SU-DHL-6 (cell line): ENCODE data around the gene TLR9.

ENCODE experiments used
- H2AFZ ChIP-seq: fragments of 200-600 bp; sonication (generic); 2 replicates; pipeline ENCODE4 v1.6.1; 2014; ENCODE audit warnings: low read depth, mild to moderate bottlenecking, moderate library complexity, mixed read lengths, antibody characterized with exemption, low read length; ENCODE audit not compliant: severe bottlenecking
- H3F3A ChIP-seq: fragments of 200-600 bp; shearing (Covaris generic); 2 replicates; pipeline ENCODE4 v1.6.0; 2016; ENCODE audit warnings: antibody characterized with exemption, mild to moderate bottlenecking; ENCODE audit not compliant: insufficient read depth
- H3K27ac ChIP-seq: fragments of 200-600 bp; sonication (generic); 2 replicates; pipeline ENCODE4 v1.5.1; 2016; ENCODE audit warnings: low read depth, mild to moderate bottlenecking, low read length, moderate library complexity, mixed read lengths
- H3K27me3 ChIP-seq: fragments of 200-600 bp; sonication (generic), shearing (Covaris generic); 2 replicates; pipeline ENCODE4 v1.6.0; 2014; ENCODE audit warnings: mild to moderate bottlenecking, low read length
- H3K36me3 ChIP-seq: fragments of 200-600 bp; sonication (generic); 2 replicates; pipeline ENCODE4 v1.6.1; 2014; ENCODE audit warnings: mild to moderate bottlenecking, low read length, mixed read lengths
- H3K4me2 ChIP-seq: fragments of 300-600, 200-600 bp; shearing (Covaris generic), sonication (generic); 2 replicates; pipeline ENCODE4 v1.6.0; 2014; ENCODE audit warnings: low read length, low read depth, mild to moderate bottlenecking; ENCODE audit not compliant: poor library complexity, severe bottlenecking
- H3K4me3 ChIP-seq: fragments of 200-600 bp; sonication (generic); 2 replicates; pipeline ENCODE4 v1.5.1; 2014; ENCODE audit warnings: antibody characterized with exemption, low read length, mild to moderate bottlenecking, mixed read lengths; ENCODE audit not compliant: insufficient read depth, poor library complexity, severe bottlenecking
- H3K79me2 ChIP-seq: fragments of 200-600 bp; sonication (generic); 2 replicates; pipeline ENCODE4 v1.6.1; 2014; ENCODE audit warnings: mild to moderate bottlenecking, low read length, moderate library complexity; ENCODE audit not compliant: insufficient read depth
- H3K9ac ChIP-seq: fragments of 200-600 bp; sonication (generic); 2 replicates; pipeline ENCODE4 v1.7.0; 2014; ENCODE audit warnings: mild to moderate bottlenecking, low read length
- H3K9me2 ChIP-seq: fragments of 200-600 bp; sonication (generic); replicated peaks from 2 replicates; pipeline ENCODE4 v1.6.1; 2014; ENCODE audit warnings: low read length; ENCODE audit not compliant: insufficient read depth
- H3K9me3 ChIP-seq: fragments of 200-600 bp; sonication (generic); 2 replicates; pipeline ENCODE4 v1.6.1; 2014; ENCODE audit warnings: low read length, mixed read lengths; ENCODE audit not compliant: insufficient read depth
- H4K20me1 ChIP-seq: fragments of 200-600 bp; sonication (generic); 2 replicates; pipeline ENCODE4 v1.6.1; 2014; ENCODE audit warnings: low read depth, mild to moderate bottlenecking, antibody characterized with exemption, low read length, moderate library complexity, mixed read lengths
- CTCF ChIP-seq: fragments of 200-600 bp; sonication (generic); IDR thresholded peaks from one replicate; pipeline ENCODE4 v1.5.1; 2017; ENCODE audit warnings: antibody characterized with exemption, mild to moderate bottlenecking, low read length, moderate library complexity; ENCODE audit not compliant: insufficient read depth, poor library complexity, severe bottlenecking
- EZH2phosphoT487 ChIP-seq: fragments of 200-600 bp; sonication (generic), shearing (Covaris generic); conservative IDR thresholded peaks from 2 replicates; pipeline ENCODE4 v1.6.1; 2018; ENCODE audit warnings: mild to moderate bottlenecking, antibody characterized with exemption, low read length, moderate library complexity, mixed read lengths

Gene TLR9

DNA sequence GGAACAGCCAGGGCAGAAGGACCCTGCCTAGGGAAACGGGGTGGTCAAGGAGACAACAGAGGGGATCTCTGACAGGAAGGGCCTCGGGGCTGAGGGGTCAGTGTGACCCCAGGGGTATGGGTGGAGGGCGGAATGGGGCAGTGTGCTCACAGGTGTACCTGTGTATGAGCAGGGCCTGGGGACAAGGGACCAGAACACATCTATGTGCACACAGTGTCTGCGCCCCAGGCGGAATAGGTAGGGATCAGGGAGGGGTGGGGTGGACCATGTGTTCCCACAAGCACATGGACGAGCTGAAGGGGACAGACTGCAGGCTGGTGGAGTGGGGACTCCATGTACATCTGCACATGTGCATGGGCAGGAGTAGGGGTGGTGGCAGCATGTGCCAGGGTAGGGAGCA, 5.0 kb upstream of the TLR9 start:
- H3K27me3 ChIP-seq, result no peaks in the 10 kb centered on the region
- no peak overlapping the region for H3K4me2 ChIP-seq
- H2AFZ ChIP-seq, result no peak overlapping the region
- TF ChIP-seq CTCF (no peak), EZH2phosphoT487 (no peak)
- no peak overlapping the region for H3K4me3 ChIP-seq
- H4K20me1 ChIP-seq, result no peaks in the 10 kb centered on the region
- H3K27ac ChIP-seq, result no peak overlapping the region
- H3K9ac ChIP-seq, result no peak overlapping the region
- peaks cover 12% of the 10 kb centered on the region for H3F3A ChIP-seq
- H3K36me3 ChIP-seq, result no peaks in the 10 kb centered on the region
- no peaks in the 10 kb centered on the region for H3K9me3 ChIP-seq
- H3K9me2 ChIP-seq, result no peaks in the 10 kb centered on the region
- no peaks in the 10 kb centered on the region for H3K79me2 ChIP-seq

DNA sequence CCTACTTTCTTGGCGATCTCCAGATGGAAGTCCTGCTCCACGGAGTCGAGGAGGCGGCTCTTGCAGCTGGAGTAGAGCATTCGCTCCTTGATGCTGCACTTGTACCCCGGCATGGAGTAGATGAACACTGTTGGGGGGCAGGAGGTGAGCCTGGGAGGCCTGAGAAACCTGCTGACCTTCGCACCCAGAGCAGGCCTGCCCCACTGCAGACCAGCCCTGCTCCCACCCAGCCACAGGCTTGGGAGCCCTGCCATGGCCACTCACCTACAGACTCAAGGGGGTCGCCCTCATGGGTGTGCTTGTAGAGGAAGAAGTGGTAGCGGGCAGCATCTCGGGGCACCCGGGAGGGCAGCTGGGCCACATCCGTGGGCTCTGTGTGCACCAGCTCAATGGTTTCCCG, 4.2 kb upstream of the TLR9 start:
- Histone ChIP-seq H3K9me2 (no peaks in the 10 kb centered on the region), H3K4me3 (no peak overlapping the region), H2AFZ (no peak overlapping the region), H3F3A (peaks cover 12% of the 10 kb centered on the region), H3K4me2 (no peak overlapping the region), H3K79me2 (peaks cover 3% of the 10 kb centered on the region), H3K36me3 (no peaks in the 10 kb centered on the region), H3K9me3 (no peaks in the 10 kb centered on the region), H3K27me3 (no peaks in the 10 kb centered on the region), H4K20me1 (no peaks in the 10 kb centered on the region), H3K27ac (no peak overlapping the region), H3K9ac (no peak overlapping the region)
- no peak for TF ChIP-seq CTCF
- no peak for TF ChIP-seq EZH2phosphoT487

DNA sequence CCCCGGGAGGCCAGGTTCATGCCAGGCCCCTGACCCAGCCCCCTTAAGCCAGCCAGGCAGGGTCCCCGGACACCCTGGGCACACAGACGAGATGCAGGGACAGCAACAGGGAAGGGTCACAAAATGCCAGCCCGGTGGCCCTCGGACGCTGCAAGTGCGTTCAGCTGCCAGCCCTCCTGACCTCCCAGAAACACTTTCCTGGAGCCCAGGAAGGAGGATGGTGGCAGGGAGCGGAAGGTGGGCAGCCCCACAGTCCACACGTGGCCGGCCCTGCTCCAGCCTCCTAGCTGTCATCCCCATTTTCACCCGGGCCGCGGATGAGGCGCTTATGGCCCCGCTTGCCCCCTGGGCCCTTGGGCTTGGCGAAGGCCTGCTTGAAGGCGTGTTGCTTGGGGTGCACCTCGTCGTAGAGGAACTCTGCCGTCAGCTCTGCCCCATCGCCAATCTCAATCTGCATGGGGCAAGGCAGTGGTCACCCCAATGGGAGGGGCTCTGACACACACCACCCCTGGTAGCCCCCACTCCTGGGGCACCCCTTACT, 3.4 kb upstream of the TLR9 start:
- no peaks in the 10 kb centered on the region for H3K36me3 ChIP-seq
- H3K4me2 ChIP-seq, result no peak overlapping the region
- H3F3A ChIP-seq, result peaks cover 12% of the 10 kb centered on the region
- H3K27ac ChIP-seq, result no peak overlapping the region
- H3K9ac ChIP-seq, result no peak overlapping the region
- no peaks in the 10 kb centered on the region for H3K9me2 ChIP-seq
- H3K4me3 ChIP-seq, result no peak overlapping the region
- no peaks in the 10 kb centered on the region for H3K9me3 ChIP-seq
- no peaks in the 10 kb centered on the region for H3K27me3 ChIP-seq
- no peak overlapping the region for H2AFZ ChIP-seq
- peaks cover 11% of the 10 kb centered on the region for H3K79me2 ChIP-seq
- no peak for TF ChIP-seq CTCF
- no peak for TF ChIP-seq EZH2phosphoT487
- no peaks in the 10 kb centered on the region for H4K20me1 ChIP-seq

- H3K4me2 ChIP-seq, result no peak overlapping the region
- H3K9ac ChIP-seq, result no peak overlapping the region
- H3K79me2 ChIP-seq, result peaks cover 17% of the 10 kb centered on the region
- H4K20me1 ChIP-seq, result no peaks in the 10 kb centered on the region
- H3K4me3 ChIP-seq, result no peak overlapping the region
- H2AFZ ChIP-seq, result no peak overlapping the region
- TF ChIP-seq CTCF, result no peak
- TF ChIP-seq EZH2phosphoT487, result no peak
- H3F3A ChIP-seq, result peaks cover 12% of the 10 kb centered on the region
- H3K9me3 ChIP-seq, result no peaks in the 10 kb centered on the region
- H3K27me3 ChIP-seq, result no peaks in the 10 kb centered on the region
- no peaks in the 10 kb centered on the region for H3K9me2 ChIP-seq
- no peak overlapping the region for H3K27ac ChIP-seq
- H3K36me3 ChIP-seq, result no peaks in the 10 kb centered on the region
These were observed 2.8 kb upstream of the TLR9 start for GRCh38 chr3:52228266-52228665.
